ENCODE results near the gene DYDC1. TPM values are rescaled to one million over a fixed set of nuclear protein-coding genes. Genes with fewer than 3 reads are reported as not detected.
"Not testable (repeated sequence)": the region's sequence is repeated elsewhere in the genome, so short reads cannot be mapped to it uniquely, and the experiment has no call there.

Gene DYDC1
- total RNA-seq (2014; rRNA removed; shearing (Covaris generic); ENCODE audit: low replicate concordance): not detected in 2 replicates

- H3K9me3 ChIP-seq: no peaks in the 10 kb centered on the region
- H3K36me3 ChIP-seq: no peaks in the 10 kb centered on the region
- no peaks in the 10 kb centered on the region for H3K27me3 ChIP-seq
- DNase-seq: peak; percentile 56
- H3K4me3 ChIP-seq: 0 out of 2 replicates have a peak within 1 kb of the TSS, but pooled peaks have one; percentile 13
Observed at GRCh38 chr10:80356563-80356988, at the start of gene DYDC1, which contains the start of gene DYDC2. Gene DYDC1 (minus strand): TSS chr10:80356755. CDS start chr10:80352601, 4,154 bp downstream. Gene DYDC2 (plus strand): TSS chr10:80356781. CDS start chr10:80362444, 5,663 bp downstream.

- Histone ChIP-seq H3K36me3 (no peaks in the 10 kb centered on the region), H3K4me3 (no peak overlapping the region), H3K9me3 (no peaks in the 10 kb centered on the region), H3K27me3 (no peaks in the 10 kb centered on the region)
- DNase-seq: no peak
Observed at GRCh38 chr10:80406204-80406603, 49.6 kb upstream of the DYDC1 start.

GRCh38 chr10:80405626-80406025, 49.1 kb upstream of the DYDC1 start:
- Histone ChIP-seq H3K27me3 (no peaks in the 10 kb centered on the region), H3K36me3 (no peaks in the 10 kb centered on the region), H3K4me3 (no peak overlapping the region), H3K9me3 (no peaks in the 10 kb centered on the region)
- DNase-seq: no peak

- Histone ChIP-seq H3K9me3 (no peaks in the 10 kb centered on the region), H3K27me3 (no peaks in the 10 kb centered on the region), H3K4me3 (no peak overlapping the region), H3K36me3 (no peaks in the 10 kb centered on the region)
- no peak for DNase-seq
Observed at GRCh38 chr10:80405035-80405434, 48.5 kb upstream of the DYDC1 start.

- no peak for DNase-seq
- no peaks in the 10 kb centered on the region for H3K27me3 ChIP-seq
- H3K9me3 ChIP-seq: no peaks in the 10 kb centered on the region
- H3K36me3 ChIP-seq: no peaks in the 10 kb centered on the region
- no peak overlapping the region for H3K4me3 ChIP-seq
Observed at GRCh38 chr10:80400136-80400804, 43.7 kb upstream of the DYDC1 start.

GRCh38 chr10:80397014-80397413, 40.5 kb upstream of the DYDC1 start:
- Histone ChIP-seq H3K27me3 (no peaks in the 10 kb centered on the region), H3K9me3 (no peaks in the 10 kb centered on the region), H3K4me3 (no peak overlapping the region), H3K36me3 (no peaks in the 10 kb centered on the region)
- no peak for DNase-seq

GRCh38 chr10:80394358-80394916, 37.9 kb upstream of the DYDC1 start:
- no peaks in the 10 kb centered on the region for H3K9me3 ChIP-seq
- DNase-seq: no peak
- H3K4me3 ChIP-seq: no peak overlapping the region
- no peaks in the 10 kb centered on the region for H3K36me3 ChIP-seq
- H3K27me3 ChIP-seq: no peaks in the 10 kb centered on the region

- no peak for DNase-seq
- Histone ChIP-seq H3K36me3 (no peaks in the 10 kb centered on the region), H3K27me3 (no peaks in the 10 kb centered on the region), H3K4me3 (no peak overlapping the region), H3K9me3 (no peaks in the 10 kb centered on the region)
Observed at GRCh38 chr10:80392250-80392649, 35.7 kb upstream of the DYDC1 start.

GRCh38 chr10:80390740-80391139, 34.2 kb upstream of the DYDC1 start:
- no peak for DNase-seq
- no peaks in the 10 kb centered on the region for H3K27me3 ChIP-seq
- no peaks in the 10 kb centered on the region for H3K9me3 ChIP-seq
- H3K36me3 ChIP-seq: no peaks in the 10 kb centered on the region
- no peak overlapping the region for H3K4me3 ChIP-seq

- no peaks in the 10 kb centered on the region for H3K36me3 ChIP-seq
- no peak overlapping the region for H3K4me3 ChIP-seq
- peak; percentile 3 for DNase-seq
- no peaks in the 10 kb centered on the region for H3K27me3 ChIP-seq
- no peaks in the 10 kb centered on the region for H3K9me3 ChIP-seq
Observed at GRCh38 chr10:80382989-80383388, 26.4 kb upstream of the DYDC1 start.

- Histone ChIP-seq H3K27me3 (0 out of 2 replicates have a peak, but pooled peaks cover 2% of the 10 kb centered on the region), H3K4me3 (no peak overlapping the region), H3K36me3 (no peaks in the 10 kb centered on the region), H3K9me3 (no peaks in the 10 kb centered on the region)
- DNase-seq: no peak
Observed at GRCh38 chr10:80380185-80380584, 23.6 kb upstream of the DYDC1 start.

- DNase-seq: no peak
- Histone ChIP-seq H3K27me3 (0 out of 2 replicates have a peak, but pooled peaks cover 2% of the 10 kb centered on the region), H3K36me3 (no peaks in the 10 kb centered on the region), H3K4me3 (no peak overlapping the region), H3K9me3 (no peaks in the 10 kb centered on the region)
Observed at GRCh38 chr10:80379701-80380100, 23.1 kb upstream of the DYDC1 start.

- Histone ChIP-seq H3K27me3 (0 out of 2 replicates have a peak, but pooled peaks cover 2% of the 10 kb centered on the region), H3K4me3 (no peak overlapping the region), H3K36me3 (no peaks in the 10 kb centered on the region), H3K9me3 (no peaks in the 10 kb centered on the region)
- DNase-seq: no peak
Observed at GRCh38 chr10:80373502-80373901, 16.9 kb upstream of the DYDC1 start.

GRCh38 chr10:80372675-80373074, 16.1 kb upstream of the DYDC1 start:
- DNase-seq: no peak
- H3K27me3 ChIP-seq: no peaks in the 10 kb centered on the region
- no peak overlapping the region for H3K4me3 ChIP-seq
- no peaks in the 10 kb centered on the region for H3K9me3 ChIP-seq
- no peaks in the 10 kb centered on the region for H3K36me3 ChIP-seq

GRCh38 chr10:80371467-80371866, 14.9 kb upstream of the DYDC1 start:
- Histone ChIP-seq H3K9me3 (no peaks in the 10 kb centered on the region), H3K27me3 (no peaks in the 10 kb centered on the region), H3K36me3 (no peaks in the 10 kb centered on the region), H3K4me3 (no peak overlapping the region)
- DNase-seq: no peak

GRCh38 chr10:80365510-80365909, 9.0 kb upstream of the DYDC1 start:
- DNase-seq: no peak
- no peaks in the 10 kb centered on the region for H3K9me3 ChIP-seq
- H3K36me3 ChIP-seq: no peaks in the 10 kb centered on the region
- no peaks in the 10 kb centered on the region for H3K27me3 ChIP-seq
- H3K4me3 ChIP-seq: no peak overlapping the region

- Histone ChIP-seq H3K36me3 (no peaks in the 10 kb centered on the region), H3K9me3 (no peaks in the 10 kb centered on the region), H3K27me3 (no peaks in the 10 kb centered on the region), H3K4me3 (no peak overlapping the region)
- DNase-seq: no peak
Observed at GRCh38 chr10:80359644-80360043, 3.1 kb upstream of the DYDC1 start.

GRCh38 chr10:80358925-80359324, 2.4 kb upstream of the DYDC1 start:
- not testable (repeated sequence) for H3K9me3 ChIP-seq, H3K27me3 ChIP-seq, H3K4me3 ChIP-seq, H3K36me3 ChIP-seq, DNase-seq
